Endothelial cell of umbilical vein (primary cell): ENCODE results near the gene RPP40. TPM values are rescaled to one million over a fixed set of nuclear protein-coding genes. Genes with fewer than 3 reads are reported as not detected.

ENCODE experiments used
- BruUV-seq: library from RNA; stranded (reverse); fragments of 400-500 nt; replicated peaks from 2 replicates; lab custom pipeline; 2021; lab: Mats Ljungman, UMichigan
- CTCF ChIA-PET: fragments of 300-600, 350-600 bp; sonication (Branson Sonifier 250); formaldehyde crosslinking; loops from one replicate; lab custom pipeline; 2021; ENCODE audit warnings: antibody characterized with exemption, inconsistent platforms; lab: Charles Lee
- POLR2A ChIA-PET: fragments of 300-600, 350-600 bp; sonication (Branson Sonifier 250); formaldehyde crosslinking; loops from one replicate; lab custom pipeline; 2021; ENCODE audit warnings: antibody characterized with exemption, inconsistent platforms; lab: Charles Lee
- DNase-seq: peaks from one replicate; pipeline ENCODE4 v3.0.0-alpha.2; 2011; ENCODE audit warnings: low read depth, low spot score
- FAIRE-seq: peaks from 2 replicates; lab custom pipeline; 2011; peaks lifted over from hg19 to GRCh38; lab: Jason Lieb, UNC
- H2AFZ ChIP-seq: 2 replicates; pipeline ENCODE4 v1.6.0; 2012; ENCODE audit warnings: low read depth, low read length, control low read depth, inconsistent platforms
- H3K27ac ChIP-seq: 2 replicates; pipeline ENCODE4 v1.5.1; 2011; ENCODE audit warnings: low read depth, mild to moderate bottlenecking, control low read depth, low read length, moderate library complexity; ENCODE audit not compliant: insufficient read depth
- H3K27me3 ChIP-seq, 2 experiments: 2 replicates each; pipeline versions ENCODE4 v1.6.0 to v1.6.1; 2011; ENCODE audit warnings: low read length in 2 of 2, mixed read lengths in 1 of 2; ENCODE audit not compliant: control insufficient read depth in 2 of 2, insufficient read depth in 2 of 2
- H3K36me3 ChIP-seq, 2 experiments: 2 replicates in 1 of 2; 3 replicates in 1 of 2; pipeline ENCODE4 v1.5.1; 2011; ENCODE audit warnings: low read length in 2 of 2, mild to moderate bottlenecking in 1 of 2, moderate library complexity in 1 of 2; ENCODE audit not compliant: control insufficient read depth in 2 of 2, insufficient read depth in 2 of 2; ENCODE audit errors: extremely low read depth in 1 of 2
- H3K4me1 ChIP-seq: 3 replicates; pipeline ENCODE4 v1.5.1; 2011; ENCODE audit warnings: mild to moderate bottlenecking, low read length; ENCODE audit not compliant: control insufficient read depth, insufficient read depth; ENCODE audit errors: extremely low read depth
- H3K4me2 ChIP-seq: 2 replicates; pipeline ENCODE4 v1.6.1; 2011; ENCODE audit warnings: low read length, control low read depth, mixed read lengths; ENCODE audit not compliant: insufficient read depth
- H3K4me3 ChIP-seq, 3 experiments: fragments of 200-600 bp in 1 of 3; sonication (generic), shearing (Covaris generic) in 1 of 3; replicated peaks in 1 of 3; 2 replicates each; pipeline ENCODE4 v1.5.1; 2011 to 2016; ENCODE audit warnings: control low read depth in 3 of 3, low read length in 3 of 3, mild to moderate bottlenecking in 2 of 3, inconsistent platforms in 1 of 3, low read depth in 1 of 3, moderate library complexity in 1 of 3; ENCODE audit not compliant: insufficient read depth in 1 of 3
- H3K79me2 ChIP-seq: 2 replicates; pipeline ENCODE4 v1.6.0; 2012; ENCODE audit warnings: low read length, inconsistent platforms; ENCODE audit not compliant: control insufficient read depth, insufficient read depth
- H3K9ac ChIP-seq: replicated peaks from 2 replicates; pipeline ENCODE3; 2011; ENCODE audit warnings: low read length, control low read depth; ENCODE audit not compliant: insufficient read depth; ENCODE audit errors: extremely low read depth
- H3K9me1 ChIP-seq: replicated peaks from 3 replicates; pipeline ENCODE4 v1.6.0; 2011; ENCODE audit warnings: mild to moderate bottlenecking, low read length; ENCODE audit not compliant: control insufficient read depth, insufficient read depth; ENCODE audit errors: extremely low read depth
- H3K9me3 ChIP-seq: replicated peaks from 2 replicates; pipeline ENCODE4 v1.5.1; 2012; ENCODE audit warnings: low read length, inconsistent platforms; ENCODE audit not compliant: control insufficient read depth, insufficient read depth
- H4K20me1 ChIP-seq: replicated peaks from 2 replicates; pipeline ENCODE3; 2011; ENCODE audit warnings: mild to moderate bottlenecking, low read length; ENCODE audit not compliant: control insufficient read depth, insufficient read depth; ENCODE audit errors: extremely low read depth
- CTCF ChIP-seq, 2 donors: IDR thresholded peaks; 1 replicate in 1 of 2; 2 replicates in 1 of 2; pipeline ENCODE4 v1.5.1; 2011; ENCODE audit warnings: low read length in 2 of 2, mild to moderate bottlenecking in 2 of 2, moderate library complexity in 2 of 2, control low read depth in 1 of 2, inconsistent platforms in 1 of 2, low read depth in 1 of 2; ENCODE audit not compliant: insufficient read depth in 1 of 2; ENCODE audit errors: extremely low read depth in 1 of 2
- JUN ChIP-seq: IDR thresholded peaks from 2 replicates; pipeline ENCODE4 v1.6.1; 2011; ENCODE audit warnings: borderline replicate concordance, low read depth; ENCODE audit not compliant: insufficient read length, insufficient read depth
- MYC ChIP-seq: IDR thresholded peaks from one replicate; pipeline ENCODE4 v1.6.1; 2011; ENCODE audit warnings: mild to moderate bottlenecking, low read depth, low read length
- dilution Hi-C: fragments of 300-500 bp; cut with MboI; formaldehyde crosslinking; loops from one replicate; pipeline ENCODE4 v1.15.0; 2019; ENCODE audit warnings: low sequenced_read_pairs; ENCODE audit not compliant: extremely low pct_ligation_motif_present
- intact Hi-C: fragments of 100-400 bp; cut with micrococcal nuclease; formaldehyde crosslinking; loops from one replicate; pipeline ENCODE4 v1.10.0; 2022
- polyA plus RNA-seq, 4 experiments: library from polyadenylated mRNA; depleted of rRNA in 3 of 4; stranded (reverse) in 3 of 4; unstranded in 1 of 4; fragments of >200 nt; gene quantifications; 2 replicates each; pipeline versions ENCODE4 v1.2.1 to v1.2.3, GENCODE V29; 2011 to 2012; ENCODE audit warnings: missing spikeins in 1 of 4
- total RNA-seq: library from RNA; stranded (reverse); gene quantifications from 2 replicates; pipeline ENCODE4 v1.2.3, GENCODE V29; 2021
- TF ChIP-seq, protein P1 (sequence below): IDR thresholded peaks from 2 replicates; pipeline ENCODE4 v1.6.1; 2011; ENCODE audit not compliant: insufficient read depth, insufficient read length

RPP40 gene
- total and polyA plus RNA-seq, 2 donors (not counting 3 experiments of a cell fraction or from before 2014, with no cell fraction given): 10.2 to 15.3 TPM

DNA sequence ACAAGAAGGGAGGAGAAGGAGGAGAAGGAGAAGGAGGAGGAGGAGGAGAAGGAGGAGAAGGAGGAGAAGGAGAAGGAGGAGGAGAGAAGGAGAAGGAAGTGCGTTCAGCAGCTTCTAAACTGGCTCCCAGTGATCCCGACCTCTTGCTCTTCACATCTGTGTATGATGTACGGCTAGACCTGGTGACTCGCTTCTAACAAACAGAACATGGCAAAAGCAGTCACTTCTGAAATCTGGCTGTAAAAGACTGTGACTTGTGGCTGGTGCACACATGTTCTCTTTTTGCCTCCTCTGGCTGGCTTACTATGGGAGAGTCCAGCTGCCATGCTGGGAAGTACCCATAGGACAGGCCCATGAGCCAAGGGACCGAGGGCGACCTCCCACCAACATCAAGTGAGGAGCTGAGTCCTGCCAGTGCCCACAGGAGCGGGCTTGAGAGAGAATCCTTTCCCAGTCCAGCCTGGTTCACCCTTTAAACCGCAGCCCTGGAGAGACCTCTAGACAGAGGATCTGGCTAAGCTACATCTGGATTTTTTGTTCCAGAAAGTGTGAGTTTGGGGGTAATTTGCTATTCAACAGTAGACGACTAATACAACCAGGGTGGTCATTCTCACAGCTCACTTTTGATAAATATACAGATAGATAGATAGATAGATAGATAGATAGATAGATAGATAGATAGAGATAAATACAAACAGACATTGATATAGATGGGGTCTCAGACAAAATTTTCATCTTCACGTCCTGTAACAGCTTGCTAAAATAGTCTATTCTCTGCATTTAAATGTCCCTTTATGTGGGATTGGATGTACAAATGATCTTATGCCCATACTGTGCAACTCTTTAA lies 42.3 kb downstream of the RPP40 start:
- dilution Hi-C loops: no loop called here
- POLR2A ChIA-PET: no interaction called here
- H4K20me1 ChIP-seq: no peaks in the 10 kb centered on the region
- H3K27ac ChIP-seq: no peak overlapping the region
- FAIRE-seq (no peak), DNase-seq (no peak)
- no peaks in the 10 kb centered on the region for H3K79me2 ChIP-seq
- no peaks in the 10 kb centered on the region for H3K4me1 ChIP-seq
- CTCF ChIA-PET: no interaction called here
- peaks cover 0 to 3% of the 10 kb centered on the region in 2 experiments for H3K27me3 ChIP-seq
- intact Hi-C loops: no loop called here
- H3K9ac ChIP-seq: no peak overlapping the region
- H3K4me3 ChIP-seq: no peak overlapping the region
- BruUV-seq: no TSS peak
- H3K36me3 ChIP-seq: no peaks in the 10 kb centered on the region
- no peaks in the 10 kb centered on the region for H3K9me3 ChIP-seq
- H3K9me1 ChIP-seq: no peaks in the 10 kb centered on the region
- H3K4me2 ChIP-seq: no peak overlapping the region
- TF ChIP-seq, protein P1, sequence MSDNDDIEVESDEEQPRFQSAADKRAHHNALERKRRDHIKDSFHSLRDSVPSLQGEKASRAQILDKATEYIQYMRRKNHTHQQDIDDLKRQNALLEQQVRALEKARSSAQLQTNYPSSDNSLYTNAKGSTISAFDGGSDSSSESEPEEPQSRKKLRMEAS: no peak
- TF ChIP-seq CTCF (IDR thresholded peaks at IDR 0.05; ENCODE audit: extremely low read depth in 1 of 2, insufficient read depth in 1 of 2, low read depth in 1 of 2, low read length in 2 of 2) (no peak), MYC (no peak), JUN (no peak)
- H2AFZ ChIP-seq: no peak overlapping the region
